ENCODE data around the gene TAOK1.

Gene TAOK1

DNA sequence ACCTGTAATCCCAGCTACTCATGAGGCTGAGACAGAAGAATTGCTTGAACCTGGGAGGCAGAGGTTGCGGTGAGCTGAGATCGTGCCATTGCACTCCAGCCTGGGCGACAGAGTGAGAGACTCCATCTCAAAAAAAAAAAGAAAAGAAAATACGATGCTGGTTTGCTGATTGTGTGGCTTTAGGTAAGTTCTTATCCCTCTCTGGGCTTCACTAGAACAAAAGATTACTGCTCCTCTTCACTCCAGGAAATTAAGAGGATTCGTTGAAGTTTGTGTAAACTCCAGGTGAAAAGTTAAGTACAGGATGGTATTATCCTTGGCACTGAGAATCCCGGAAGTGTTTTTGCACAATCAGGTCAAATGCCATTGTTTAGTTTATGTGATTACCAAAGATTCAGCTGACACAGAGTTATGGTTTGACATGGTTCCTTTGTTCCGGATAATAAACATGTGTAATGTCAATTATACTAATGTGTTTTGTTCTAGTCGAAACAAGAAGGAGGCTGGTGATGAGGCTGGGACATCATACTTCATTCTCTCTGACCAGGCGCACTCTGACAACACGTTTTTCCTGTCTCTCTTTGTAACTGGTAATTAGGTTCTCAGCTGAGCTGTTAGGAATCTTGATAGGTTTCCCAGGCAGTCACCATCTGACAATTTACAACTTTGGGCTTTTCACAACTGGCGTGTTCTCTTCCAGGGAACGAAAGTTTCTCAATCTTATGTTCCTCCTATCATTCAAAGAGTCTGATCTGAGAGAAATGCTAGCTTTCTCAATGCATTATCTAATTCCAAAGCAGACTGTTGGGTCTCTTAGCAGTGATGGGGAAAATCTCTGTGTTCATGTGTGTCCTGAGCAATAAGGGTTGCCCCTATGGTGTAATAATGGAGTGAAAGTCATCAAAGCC is 10.8 kb upstream of the TAOK1 start:
- DNase-seq (ENCODE audit: low read depth): no peak

DNA sequence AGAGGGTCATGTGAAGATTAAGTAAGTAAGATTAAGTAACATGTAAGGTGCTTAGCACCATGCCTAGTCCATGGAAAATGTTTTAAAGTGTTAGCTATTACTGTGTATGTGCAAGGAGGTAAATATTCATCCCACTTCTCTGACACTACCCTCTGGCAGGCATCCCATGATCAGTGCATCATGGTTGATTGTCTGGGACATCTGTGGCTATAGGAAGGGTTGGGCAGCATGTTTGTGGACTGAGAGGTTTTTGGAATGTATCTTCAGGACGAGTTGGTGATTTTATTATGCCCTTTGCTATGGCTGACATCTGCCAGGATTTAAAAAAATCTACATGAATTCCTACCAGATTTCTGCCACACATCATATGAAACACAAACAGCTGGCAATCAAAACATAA is 6.5 kb upstream of the TAOK1 start:
- no peak for DNase-seq (ENCODE audit: low read depth)

DNA sequence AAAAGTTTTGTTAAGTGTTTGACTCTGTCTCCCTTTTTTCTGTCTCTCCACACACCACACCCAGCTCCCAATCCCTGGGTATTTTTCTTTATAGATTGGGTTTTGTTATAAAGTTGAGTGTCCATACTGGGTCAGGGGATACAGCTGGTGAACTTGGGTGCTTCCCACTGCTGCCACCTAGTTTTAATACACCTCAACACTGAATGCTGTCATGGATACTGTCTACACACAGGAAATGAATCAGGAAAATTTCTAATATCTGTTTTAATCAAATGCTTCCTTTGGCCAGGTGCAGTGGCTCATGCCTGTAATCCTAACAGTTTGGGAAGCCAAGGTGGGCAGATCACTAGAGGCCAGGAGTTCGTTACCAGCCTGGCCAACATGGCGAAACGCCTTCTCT is 5.3 kb upstream of the TAOK1 start:
- DNase-seq (ENCODE audit: low read depth): no peak

DNA sequence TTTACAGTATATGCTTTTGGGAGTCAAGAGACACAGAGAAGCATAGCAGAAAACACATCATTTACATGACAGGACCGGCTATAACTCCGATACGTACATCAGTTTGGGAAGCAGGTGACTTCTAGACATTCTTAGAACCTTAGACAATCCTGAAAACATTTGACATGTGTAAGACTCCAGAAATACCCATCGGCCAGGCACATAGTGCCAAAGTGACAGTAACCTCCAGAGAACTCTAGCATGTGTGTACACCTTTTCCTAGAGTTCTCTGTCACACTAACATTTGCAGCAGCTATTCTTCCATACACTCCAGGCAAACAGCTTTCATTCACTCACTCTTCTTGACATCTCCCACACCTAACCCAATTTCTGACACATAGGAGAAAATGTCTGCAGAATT is 3.4 kb upstream of the TAOK1 start:
- no peak for DNase-seq (ENCODE audit: low read depth)

DNA sequence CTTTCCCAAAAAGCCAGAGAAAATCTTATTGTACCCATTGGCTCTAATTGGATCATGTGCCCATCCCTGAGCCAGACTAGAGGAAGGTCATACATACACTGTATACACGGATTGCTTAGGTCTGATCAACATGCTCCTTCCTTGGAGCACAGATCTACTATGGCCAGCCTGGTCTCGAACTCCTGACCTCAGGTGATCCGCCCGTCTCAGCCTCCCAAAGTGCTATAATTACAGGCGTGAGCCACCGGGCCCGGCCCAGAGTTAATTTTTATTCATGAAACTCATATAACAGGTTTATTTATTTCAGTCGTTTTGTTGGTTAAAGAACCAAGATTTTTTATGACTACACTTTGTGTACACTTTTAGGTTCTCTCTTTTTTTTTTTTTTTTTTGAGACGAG is 1.2 kb upstream of the TAOK1 start:
- DNase-seq (ENCODE audit: low read depth): no peak

DNA sequence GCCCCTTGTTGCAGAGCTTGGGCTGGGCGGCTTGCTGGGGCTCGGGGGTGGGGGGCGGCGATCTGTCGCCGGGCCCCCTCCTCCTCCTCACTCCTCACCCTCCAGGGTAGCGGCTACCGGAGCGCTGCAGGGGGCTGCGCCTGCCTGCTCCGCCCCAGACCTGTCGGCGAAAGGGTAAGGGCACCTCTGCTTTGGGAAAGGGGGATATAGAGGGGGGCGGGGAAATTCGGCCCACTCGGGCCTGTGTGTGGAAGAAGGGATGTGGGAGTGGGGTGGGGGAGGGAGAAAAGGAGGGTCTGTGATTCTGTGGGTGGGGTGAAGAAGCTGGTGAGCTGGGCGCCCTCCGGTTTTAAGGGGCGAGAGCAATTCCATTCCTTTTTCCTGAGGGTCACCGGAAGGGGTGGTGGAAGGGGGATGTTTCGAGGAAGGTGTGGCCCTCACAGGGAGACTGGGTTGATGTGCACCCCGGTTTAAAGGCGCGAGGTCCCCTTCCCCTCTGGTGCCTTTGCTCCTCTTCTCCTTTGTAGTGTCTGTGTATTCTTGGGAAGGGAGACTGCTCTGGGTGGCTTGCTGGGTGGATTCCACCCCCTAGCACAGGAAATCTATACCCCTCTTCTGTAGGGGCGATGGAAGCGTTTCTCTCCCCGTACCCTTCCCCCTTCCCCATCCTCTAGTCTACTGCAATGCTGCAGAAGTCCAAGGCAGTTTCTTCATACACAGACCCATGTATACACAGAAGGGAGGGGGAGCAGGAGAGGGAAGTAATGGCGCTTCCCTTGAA is 878 bp downstream of the TAOK1 start:
- DNase-seq (ENCODE audit: low read depth): no peak

DNA sequence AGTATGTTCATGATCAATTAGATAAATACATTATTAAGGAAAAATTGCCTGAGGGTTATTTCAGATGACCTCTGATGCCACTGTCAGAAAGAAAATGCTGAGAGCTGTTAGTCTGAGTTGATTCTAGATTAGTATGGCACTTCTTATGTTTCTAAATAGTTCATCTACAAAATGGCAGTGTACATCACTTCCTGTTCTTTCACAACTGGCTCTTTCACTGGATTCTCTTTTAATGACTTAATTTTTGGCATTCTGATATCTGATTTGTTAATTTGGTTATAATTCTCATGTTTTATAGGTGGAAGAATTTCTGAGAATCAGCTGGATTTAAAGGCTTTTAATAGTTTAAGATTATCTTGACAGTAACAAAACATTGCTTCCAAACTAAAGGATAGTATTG is 3.3 kb downstream of the TAOK1 start:
- no peak for DNase-seq (ENCODE audit: low read depth)

DNA sequence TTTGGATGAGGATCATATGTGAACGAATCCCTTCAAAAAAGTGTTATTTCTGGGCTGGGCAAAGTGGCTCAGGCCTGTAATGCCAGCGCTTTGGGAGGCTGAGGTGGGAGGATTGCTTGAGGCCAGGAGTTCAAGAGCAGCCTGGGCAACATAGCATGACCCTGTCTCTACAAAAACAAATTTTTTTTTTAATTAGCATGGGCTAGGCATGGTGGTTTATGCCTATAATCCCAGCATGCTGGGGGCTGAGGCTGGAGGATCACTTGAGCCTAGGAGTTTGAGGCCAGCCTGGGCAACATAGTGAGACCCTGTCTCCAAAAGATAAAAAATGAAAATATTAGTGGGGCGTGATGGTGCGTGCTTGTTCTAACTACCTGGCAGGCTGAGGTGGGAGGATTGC is 4.6 kb downstream of the TAOK1 start:
- DNase-seq (ENCODE audit: low read depth): no peak

DNA sequence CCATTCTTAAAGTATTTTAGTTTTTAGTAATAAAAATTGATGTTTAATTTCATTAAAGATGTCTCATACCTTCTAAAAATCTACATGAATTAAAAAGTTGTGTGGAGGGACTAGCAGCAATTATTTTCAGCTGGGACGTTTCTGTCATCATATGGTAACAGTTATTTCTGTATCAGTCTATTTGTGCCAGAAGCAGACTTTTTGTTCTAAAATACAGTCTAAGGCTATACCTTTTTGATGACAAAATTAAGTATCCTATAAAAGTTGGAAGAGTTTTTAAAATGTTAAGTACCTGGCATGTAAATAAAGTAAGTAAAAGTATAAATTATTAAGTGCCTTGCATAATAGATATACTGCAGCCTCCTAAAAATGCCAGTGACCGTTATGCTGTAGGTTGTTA is 5.9 kb downstream of the TAOK1 start:
- DNase-seq (ENCODE audit: low read depth): no peak

DNA sequence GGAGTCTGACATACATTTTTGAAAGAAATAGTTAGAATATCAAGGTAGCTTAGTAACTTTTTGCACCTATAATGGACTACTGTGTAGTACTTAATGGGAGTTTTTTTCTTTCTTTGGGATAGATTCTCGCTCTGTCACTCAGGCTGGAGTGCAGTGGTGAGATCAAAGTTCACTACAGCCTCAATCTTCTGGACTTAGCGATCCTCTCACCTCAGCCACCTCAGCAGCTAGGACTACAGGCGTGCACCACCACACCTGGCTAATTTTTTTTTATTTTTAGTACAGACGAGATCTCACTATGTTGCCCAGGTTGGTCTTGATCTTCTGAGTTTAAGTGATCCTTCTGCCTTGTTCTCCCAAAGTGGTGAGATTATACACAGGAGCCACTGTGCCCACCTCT is 9.5 kb downstream of the TAOK1 start:
- no peak for DNase-seq (ENCODE audit: low read depth)

DNA sequence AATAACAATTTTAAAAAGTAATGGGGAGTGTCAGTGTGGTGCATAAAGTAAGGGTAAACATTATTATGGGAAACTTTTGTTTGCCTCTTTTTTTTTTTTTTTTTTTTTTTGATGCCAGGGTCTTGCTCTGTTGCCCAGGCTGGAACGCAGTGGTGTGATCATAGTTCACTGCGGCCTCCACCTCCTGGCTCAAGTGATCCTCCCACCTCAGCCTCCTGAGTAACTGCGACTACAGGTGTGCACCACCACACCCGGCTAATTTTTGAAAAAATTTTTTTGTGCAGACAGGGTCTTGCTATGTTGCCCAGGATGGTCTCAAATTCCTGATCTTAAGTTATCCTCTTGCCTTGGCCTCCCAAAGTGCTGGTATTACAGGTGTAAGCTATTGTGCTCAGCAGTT is 10.7 kb downstream of the TAOK1 start:
- DNase-seq (ENCODE audit: low read depth): no peak

DNA sequence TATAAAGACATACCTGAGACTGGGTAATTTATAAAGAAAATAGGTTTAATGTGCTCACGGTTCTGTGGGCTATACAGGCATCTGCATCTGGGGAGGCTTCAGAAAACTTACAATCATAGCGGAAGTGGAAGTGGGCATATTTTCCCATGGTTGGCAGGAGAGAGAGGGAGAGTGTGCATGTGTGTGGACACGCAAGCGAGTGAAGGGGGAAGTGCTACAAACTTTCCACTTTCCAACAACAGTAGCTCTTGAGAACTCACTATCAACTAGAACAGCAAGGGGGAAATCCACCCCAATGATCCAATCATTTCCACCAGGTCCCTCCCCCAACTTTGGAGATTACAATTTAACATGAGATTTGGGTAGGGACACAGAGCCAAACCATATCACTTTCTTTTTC is 11.1 kb downstream of the TAOK1 start:
- no peak for DNase-seq (ENCODE audit: low read depth)

DNA sequence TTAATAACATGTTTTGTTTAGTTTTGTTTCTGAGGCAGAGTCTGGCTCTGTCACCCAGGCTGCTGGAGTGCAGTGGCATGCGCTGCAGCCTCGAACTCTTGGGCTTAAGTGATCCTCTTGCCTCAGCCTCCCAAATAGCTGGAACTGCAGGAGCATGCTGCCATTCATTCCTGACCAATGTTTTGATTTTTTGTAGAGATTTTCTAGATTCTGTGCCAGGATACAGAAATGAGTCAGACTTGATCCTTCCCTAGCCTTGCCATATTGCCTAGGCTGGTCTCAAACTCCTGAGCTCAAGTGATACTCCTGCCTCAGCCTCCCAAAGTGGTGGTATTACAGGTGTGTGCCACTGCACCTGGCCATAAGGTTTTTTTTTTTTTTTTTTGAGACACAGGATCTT is 17.7 kb downstream of the TAOK1 start:
- no peak for DNase-seq (ENCODE audit: low read depth)

DNA sequence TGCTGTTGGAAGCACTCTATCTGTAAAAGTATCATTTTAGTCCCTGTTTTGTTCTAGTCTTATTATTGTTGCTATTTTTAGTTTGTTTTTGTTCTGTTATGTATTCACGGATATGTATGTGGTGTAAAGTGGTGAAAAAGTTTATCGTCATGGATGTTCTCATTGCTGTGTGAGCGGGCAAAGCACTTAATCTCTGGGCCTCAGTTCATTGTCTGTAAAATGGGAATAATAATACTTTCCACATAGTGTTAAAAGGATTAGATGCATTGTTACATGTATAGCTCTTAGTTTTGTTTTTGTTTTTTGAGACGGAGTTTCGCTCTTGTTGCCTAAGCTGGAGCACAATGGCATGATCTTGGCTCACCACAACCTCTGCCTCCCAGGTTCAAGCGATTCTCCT is 19.8 kb downstream of the TAOK1 start:
- DNase-seq (ENCODE audit: low read depth): no peak

DNA sequence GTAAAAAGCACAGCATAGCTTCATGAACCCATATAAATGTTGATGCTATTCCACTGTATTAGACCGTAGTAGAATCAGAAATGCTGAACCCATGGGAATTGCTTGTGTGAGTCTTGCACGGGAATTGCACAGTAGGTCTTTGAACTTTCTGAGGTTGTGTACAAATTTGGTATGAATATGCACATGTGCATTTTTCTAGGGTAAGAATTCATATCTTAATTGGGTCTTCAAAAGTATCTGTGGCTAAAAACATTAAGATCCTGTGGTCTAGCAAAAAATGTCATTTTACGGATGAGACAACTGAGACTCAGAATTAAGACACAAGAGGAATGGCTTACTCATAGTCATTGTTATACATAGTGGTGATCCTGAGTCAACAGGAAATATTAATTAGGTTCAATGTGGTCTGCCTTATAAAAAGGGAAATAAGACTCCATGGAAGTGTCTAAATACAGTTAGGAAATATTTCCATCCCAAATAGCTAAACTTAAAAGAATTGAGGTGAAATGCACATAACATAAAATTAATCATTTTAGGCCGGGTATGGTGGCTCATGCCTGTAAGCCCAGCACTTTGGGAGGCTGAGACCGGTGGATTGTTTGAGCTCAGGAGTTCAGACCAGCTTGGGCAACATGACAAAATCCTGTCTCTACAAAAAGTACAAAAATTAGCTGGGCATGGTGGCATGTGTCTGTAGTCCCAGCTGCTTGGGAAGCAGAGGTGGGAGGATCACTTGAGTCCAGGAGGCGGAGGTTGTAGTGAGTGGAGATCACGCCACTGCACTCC is 22.8 kb downstream of the TAOK1 start:
- no peak for DNase-seq (ENCODE audit: low read depth)

DNA sequence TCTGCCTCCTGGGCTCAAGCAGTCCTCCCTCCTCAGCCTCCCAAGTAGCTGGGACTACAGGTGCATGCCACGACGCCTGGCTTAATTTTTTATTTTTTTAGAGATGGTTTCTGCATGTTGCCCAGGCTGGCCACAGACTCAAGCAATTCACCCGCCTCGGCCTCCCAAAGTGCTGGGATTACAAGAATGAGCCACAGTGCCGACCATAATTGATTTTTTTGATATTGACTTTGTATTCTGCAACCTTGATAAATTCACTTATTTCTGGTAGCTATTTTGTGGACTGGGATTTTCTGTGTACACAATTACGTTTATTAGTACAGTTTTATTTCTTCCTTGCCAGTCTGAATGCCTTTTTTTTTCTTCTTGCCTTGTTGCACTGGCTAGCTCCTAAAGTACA is 30.0 kb downstream of the TAOK1 start:
- no peak for DNase-seq (ENCODE audit: low read depth)

DNA sequence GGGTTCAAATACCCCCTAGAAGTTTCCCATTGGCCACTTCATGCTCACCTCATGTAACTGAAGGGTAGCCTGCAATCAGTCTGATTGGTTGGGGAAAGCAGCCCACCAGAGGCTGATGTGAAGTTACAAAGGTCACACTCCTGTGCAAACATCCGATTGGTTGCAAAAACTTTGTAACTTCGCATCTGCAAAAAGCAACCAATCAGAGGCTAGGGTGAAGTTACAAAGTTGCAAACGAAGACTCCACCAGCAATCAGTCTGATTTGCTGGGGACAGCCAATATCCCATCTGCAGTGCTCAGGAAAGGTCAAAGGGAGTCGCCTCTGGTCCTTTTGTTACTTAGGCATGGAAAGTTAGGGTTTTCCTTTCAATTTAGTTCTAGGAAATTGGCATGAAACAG is 40.1 kb downstream of the TAOK1 start:
- no peak for DNase-seq (ENCODE audit: low read depth)

DNA sequence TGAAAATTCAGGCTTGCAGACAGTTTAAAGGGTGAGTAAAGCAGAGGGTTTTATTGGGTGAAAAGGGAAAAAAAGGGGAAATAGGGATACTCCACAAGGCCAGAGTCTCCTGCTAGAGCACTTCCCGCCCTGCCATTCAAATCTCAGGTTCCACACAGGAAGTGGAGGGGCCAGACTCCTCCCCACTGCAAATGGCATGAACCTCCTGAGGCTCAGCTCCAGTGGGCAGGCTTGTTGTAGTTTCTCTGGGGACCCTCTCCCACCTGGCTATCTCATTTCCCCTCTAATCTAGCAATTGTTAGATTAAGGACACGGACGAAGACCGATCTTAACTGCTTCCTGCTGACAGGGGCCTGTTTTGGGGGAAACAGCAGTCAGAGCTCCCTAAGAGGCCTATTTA is 43.4 kb downstream of the TAOK1 start:
- DNase-seq (ENCODE audit: low read depth): no peak

DNA sequence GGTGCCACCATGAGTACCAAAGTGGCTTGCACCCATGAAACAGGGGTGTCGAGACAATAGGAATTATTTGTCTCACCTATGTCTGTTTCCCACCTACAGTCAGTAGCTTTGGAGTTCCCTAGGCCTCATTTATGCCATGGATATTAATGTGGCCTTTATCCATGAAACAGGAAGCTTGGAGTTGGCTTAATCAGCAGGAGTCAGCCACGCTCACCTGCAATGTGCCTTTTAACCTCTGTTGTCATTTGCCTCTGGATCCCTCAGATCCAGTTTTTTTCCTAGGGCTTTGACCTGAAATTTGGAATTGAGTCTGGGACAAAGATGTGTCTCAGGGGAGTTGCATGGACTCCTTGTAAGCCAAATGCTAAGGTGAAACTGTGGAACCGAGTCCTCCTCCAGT is 44.4 kb downstream of the TAOK1 start:
- no peak for DNase-seq (ENCODE audit: low read depth)

DNA sequence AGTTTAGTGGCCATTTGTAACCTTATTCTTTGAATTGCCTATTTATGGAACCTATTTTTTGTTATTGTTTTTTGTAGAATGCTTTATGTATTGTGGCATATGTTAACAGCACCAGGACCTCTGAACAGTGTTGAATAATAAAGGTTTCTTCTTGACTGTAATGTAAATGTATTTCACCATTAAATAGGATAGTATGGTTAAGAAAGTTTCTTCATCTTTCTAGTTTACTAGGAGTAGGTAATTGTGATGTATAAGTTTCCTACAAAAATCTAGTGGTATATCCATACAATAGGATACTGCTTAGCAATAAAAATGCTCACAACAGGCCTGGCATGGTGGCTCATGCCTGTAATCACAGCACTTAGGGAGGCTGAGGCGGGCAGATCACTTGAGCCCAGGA is 52.3 kb downstream of the TAOK1 start:
- no peak for DNase-seq (ENCODE audit: low read depth)

DNA sequence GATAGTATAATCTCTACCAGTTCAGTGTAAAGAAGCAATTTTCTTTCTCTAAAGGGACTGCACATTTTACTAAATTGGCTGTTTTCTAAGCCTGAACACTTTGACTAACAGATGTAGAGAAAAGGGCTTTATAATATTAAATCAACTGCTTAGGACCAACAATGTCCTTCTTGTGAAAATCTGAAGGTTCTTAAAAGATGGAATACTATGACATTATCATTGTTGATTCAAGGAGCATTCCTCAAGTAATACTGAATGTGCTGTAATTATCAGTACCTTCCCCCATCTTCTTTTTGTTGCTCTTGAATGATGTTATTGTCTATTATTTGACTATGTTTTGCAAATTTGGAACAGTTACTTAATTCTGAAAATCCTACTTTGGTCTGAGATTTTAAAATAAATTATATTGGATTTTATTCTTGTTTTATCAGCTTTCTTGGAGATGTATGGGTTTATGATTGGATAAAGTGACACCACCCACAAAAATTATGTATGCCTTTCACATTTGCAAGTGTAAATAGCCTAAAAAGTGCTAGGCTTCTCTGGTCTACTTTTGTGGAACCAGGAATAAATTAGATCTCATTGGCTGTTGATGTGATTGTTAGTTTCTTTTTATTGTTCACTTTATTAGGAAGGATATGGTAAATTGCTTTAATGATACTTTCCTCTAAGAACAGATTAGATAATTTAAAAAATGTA is 53.0 kb downstream of the TAOK1 start:
- DNase-seq (ENCODE audit: low read depth): no peak

DNA sequence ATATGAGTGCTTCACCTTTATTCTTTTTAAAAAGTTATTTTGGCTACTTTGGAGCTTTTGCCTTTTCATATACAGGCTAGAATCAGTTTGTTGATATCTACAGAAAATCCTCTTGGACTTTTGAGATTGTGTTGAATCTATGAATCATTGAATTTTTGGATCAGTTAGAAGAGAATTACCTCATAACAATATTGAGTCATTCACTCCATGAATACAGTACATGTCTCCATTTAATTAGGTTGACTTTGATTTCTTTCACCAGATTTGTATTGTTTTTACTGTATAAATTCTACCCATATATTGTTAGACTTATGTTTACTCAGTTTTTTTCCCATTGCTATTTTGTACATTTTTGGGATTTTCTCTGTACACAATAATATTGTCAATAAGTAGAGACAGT is 54.4 kb downstream of the TAOK1 start:
- no peak for DNase-seq (ENCODE audit: low read depth)

All from stimulated activated CD4-positive, alpha-beta T cell treated with anti-CD3 and anti-CD28 coated beads, Interleukin-2, amount 100 ng/mL, for 4 hours (primary cell).